Stimulated activated CD4-positive, alpha-beta T cell treated with anti-CD3 and anti-CD28 coated beads, TNF-alpha, amount 100 ng/mL, for 1 hour (primary cell): ENCODE data around the gene ETV3.
"Not testable (repeated sequence)": the region's sequence is repeated elsewhere in the genome, so short reads cannot be mapped to it uniquely, and the experiment has no call there.

Experiments used
- DNase-seq, 3 donors: peaks; one replicate each; pipeline ENCODE4 v3.0.0-alpha.2; 2020; ENCODE audit warnings: low read depth in 3 of 3, low spot score in 1 of 3

Gene ETV3

GRCh38 chr1:157113631-157114030, 24.6 kb downstream of the ETV3 start:
- no peak for DNase-seq

GRCh38 chr1:157113106-157113505, 25.1 kb downstream of the ETV3 start:
- DNase-seq: no peak

GRCh38 chr1:157112186-157112867, 25.9 kb downstream of the ETV3 start:
- DNase-seq: no peak

GRCh38 chr1:157111396-157112165, 26.6 kb downstream of the ETV3 start:
- no peak for DNase-seq

- DNase-seq: no peak
Measured at GRCh38 chr1:157110686-157111085, 27.5 kb downstream of the ETV3 start.

GRCh38 chr1:157110003-157110402, 28.2 kb downstream of the ETV3 start:
- DNase-seq: no peak

GRCh38 chr1:157108448-157108847, 29.7 kb downstream of the ETV3 start:
- DNase-seq: no peak

- DNase-seq: no peak
Measured at GRCh38 chr1:157107702-157108101, 30.5 kb downstream of the ETV3 start.

- DNase-seq: no peak
Measured at GRCh38 chr1:157106813-157107189, 31.4 kb downstream of the ETV3 start.

GRCh38 chr1:157105988-157106812, 32.0 kb downstream of the ETV3 start:
- DNase-seq: no peak

- DNase-seq: no peak
Measured at GRCh38 chr1:157105298-157105987, 32.8 kb downstream of the ETV3 start.

- no peak for DNase-seq
Measured at GRCh38 chr1:157104598-157105293, 33.4 kb downstream of the ETV3 start.

GRCh38 chr1:157103268-157103667, 34.9 kb downstream of the ETV3 start:
- no peak for DNase-seq

- no peak for DNase-seq
Measured at GRCh38 chr1:157101149-157101548, 37.0 kb downstream of the ETV3 start.

GRCh38 chr1:157099633-157100009, 38.6 kb downstream of the ETV3 start, which contains the start of gene ETV3L:
Gene ETV3L (minus strand): TSS chr1:157099808. CDS start chr1:157099523, 285 bp downstream.
- DNase-seq: no peak

- DNase-seq: not testable (repeated sequence)
Measured at GRCh38 chr1:157098987-157099632, 39.1 kb downstream of the ETV3 start.

- DNase-seq: no peak
Measured at GRCh38 chr1:157098519-157098918, 39.7 kb downstream of the ETV3 start.

- no peak for DNase-seq
Measured at GRCh38 chr1:157097692-157098091, 40.5 kb downstream of the ETV3 start.

- no peak for DNase-seq
Measured at GRCh38 chr1:157096881-157097280, 41.3 kb downstream of the ETV3 start.

GRCh38 chr1:157095551-157095950, 42.6 kb downstream of the ETV3 start:
- DNase-seq: no peak
